Measurements from ENCODE around the gene HSD17B1. TPM values are rescaled to one million over a fixed set of nuclear protein-coding genes. Genes with fewer than 3 reads are reported as not detected.

Gene HSD17B1
- total RNA-seq, 1 experiment from 2014 or later = 1.5 TPM

DNA sequence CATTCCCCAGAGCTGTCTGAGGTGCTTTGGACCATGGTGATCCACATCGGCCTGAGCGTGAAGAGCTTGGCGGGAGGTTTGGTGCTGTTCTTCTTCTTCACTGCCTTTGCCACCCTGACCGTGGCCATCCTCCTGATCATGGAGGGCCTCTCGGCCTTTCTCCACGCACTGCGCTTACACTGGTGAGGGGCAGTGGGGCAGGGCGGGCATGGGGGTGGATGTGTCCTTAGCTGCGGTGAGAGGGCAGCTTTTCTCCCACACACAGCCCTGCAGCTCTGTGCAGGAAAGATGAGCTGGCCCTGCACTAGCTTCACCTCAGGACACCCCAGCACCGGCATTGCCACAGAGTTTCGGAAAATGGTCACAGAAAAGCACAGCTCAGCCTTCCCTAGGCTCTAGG, 38.4 kb upstream of the HSD17B1 start:
- Histone ChIP-seq H3K9me2 (replicated peaks; ENCODE audit: low read length) (no peaks in the 10 kb centered on the region), H3K4me1 (ENCODE audit: insufficient read depth, low read length) (peaks cover 8% of the 10 kb centered on the region), H2AFZ (ENCODE audit: low read length) (no peak overlapping the region), H3K4me3 (ENCODE audit: low read length) (no peak overlapping the region), H3K27ac (ENCODE audit: low read length) (no peak overlapping the region), H3K27me3 (ENCODE audit: low read length) (no peaks in the 10 kb centered on the region), H3K9ac (ENCODE audit: low read length) (no peak overlapping the region), H3K79me2 (ENCODE audit: low read length) (no peaks in the 10 kb centered on the region), H3K4me2 (ENCODE audit: low read length) (no peak overlapping the region), H3K9me3 (ENCODE audit: low read length) (no peaks in the 10 kb centered on the region), H4K20me1 (ENCODE audit: low read length) (no peaks in the 10 kb centered on the region), H3K36me3 (ENCODE audit: low read depth, low read length) (no peaks in the 10 kb centered on the region; the same call in 1 of the 2 replicates), H3F3A (ENCODE audit: low read length, unreplicated experiment) (no peaks in the 10 kb centered on the region)
- POLR2A ChIA-PET (ENCODE audit: unreplicated experiment) = no interaction called here
- intact Hi-C loops (cut with micrococcal nuclease) = no loop called here
- CTCF ChIA-PET = no interaction called here
- no peak for ATAC-seq
- TF ChIP-seq CTCF (conservative IDR thresholded peaks at IDR 0.05; ENCODE audit: low read depth, low read length) (no peak), EZH2 (IDR thresholded peaks at IDR 0.05; ENCODE audit: low read length, unreplicated experiment) (no peak)
- DNase-seq = no peak
- BruUV-seq (replicated peaks) = no TSS peak

DNA sequence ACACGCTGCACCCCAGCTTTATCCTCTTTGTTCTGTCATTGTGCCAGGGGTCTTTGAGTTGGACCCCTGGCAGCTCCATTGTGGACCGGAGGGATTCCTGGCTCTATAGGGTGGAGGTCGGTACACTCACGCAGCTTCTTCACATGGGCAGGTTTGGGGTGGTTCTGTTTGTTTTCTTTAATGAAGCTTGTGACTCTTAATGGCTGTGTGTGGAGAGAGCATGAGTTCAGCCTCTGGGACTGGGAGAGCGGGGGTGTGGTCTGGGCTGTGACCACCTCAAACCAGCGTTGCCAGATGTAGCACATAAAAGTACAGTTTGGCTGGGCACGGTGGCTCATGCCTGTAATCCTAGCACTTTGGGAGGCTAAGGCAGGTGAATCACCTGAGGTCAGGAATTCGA, 37.9 kb upstream of the HSD17B1 start:
- ATAC-seq (no peak), DNase-seq (no peak)
- Histone ChIP-seq H3K27me3 (ENCODE audit: low read length) (no peaks in the 10 kb centered on the region), H3K9ac (ENCODE audit: low read length) (no peak overlapping the region), H3K4me2 (ENCODE audit: low read length) (no peak overlapping the region), H3K27ac (ENCODE audit: low read length) (no peak overlapping the region), H4K20me1 (ENCODE audit: low read length) (no peaks in the 10 kb centered on the region), H3K4me3 (ENCODE audit: low read length) (no peak overlapping the region), H3K9me3 (ENCODE audit: low read length) (no peaks in the 10 kb centered on the region), H3K4me1 (ENCODE audit: insufficient read depth, low read length) (peaks cover 14% of the 10 kb centered on the region), H3K36me3 (ENCODE audit: low read depth, low read length) (no peaks in the 10 kb centered on the region; the same call in 1 of the 2 replicates), H3F3A (ENCODE audit: low read length, unreplicated experiment) (no peaks in the 10 kb centered on the region), H3K79me2 (ENCODE audit: low read length) (no peaks in the 10 kb centered on the region), H2AFZ (ENCODE audit: low read length) (no peak overlapping the region), H3K9me2 (replicated peaks; ENCODE audit: low read length) (no peaks in the 10 kb centered on the region)
- no TSS peak for BruUV-seq (replicated peaks)
- ChIA-PET POLR2A (ENCODE audit: unreplicated experiment) (no interaction called here), CTCF (no interaction called here)
- no peak for TF ChIP-seq EZH2phosphoT487 (IDR thresholded peaks at IDR 0.05; ENCODE audit: borderline replicate concordance, low read length)
- no peak for TF ChIP-seq CTCF (conservative IDR thresholded peaks at IDR 0.05; ENCODE audit: low read depth, low read length)
- no peak for TF ChIP-seq EZH2 (IDR thresholded peaks at IDR 0.05; ENCODE audit: low read length, unreplicated experiment)
- intact Hi-C loops (cut with micrococcal nuclease) = no loop called here

- ChIA-PET POLR2A (ENCODE audit: unreplicated experiment) (no interaction called here), CTCF (no interaction called here)
- TF ChIP-seq CTCF (conservative IDR thresholded peaks at IDR 0.05; ENCODE audit: low read depth, low read length) (no peak), EZH2phosphoT487 (IDR thresholded peaks at IDR 0.05; ENCODE audit: borderline replicate concordance, low read length) (no peak), EZH2 (IDR thresholded peaks at IDR 0.05; ENCODE audit: low read length, unreplicated experiment) (no peak)
- peaks cover 30% of the 10 kb centered on the region for H3K4me1 ChIP-seq (ENCODE audit: insufficient read depth, low read length)
- no peak overlapping the region for H2AFZ ChIP-seq (ENCODE audit: low read length)
- DNase-seq = no peak
- H3K9me2 ChIP-seq (replicated peaks; ENCODE audit: low read length) = no peaks in the 10 kb centered on the region
- intact Hi-C loops (cut with micrococcal nuclease) = no loop called here
- H3K79me2 ChIP-seq (ENCODE audit: low read length) = no peaks in the 10 kb centered on the region
- H3K9me3 ChIP-seq (ENCODE audit: low read length) = no peaks in the 10 kb centered on the region
- H3K4me2 ChIP-seq (ENCODE audit: low read length) = no peak overlapping the region
- no peak for ATAC-seq
- no TSS peak for BruUV-seq (replicated peaks)
- H4K20me1 ChIP-seq (ENCODE audit: low read length) = no peaks in the 10 kb centered on the region
- no peak overlapping the region for H3K9ac ChIP-seq (ENCODE audit: low read length)
- no peak overlapping the region for H3K27ac ChIP-seq (ENCODE audit: low read length)
- H3K27me3 ChIP-seq (ENCODE audit: low read length) = no peaks in the 10 kb centered on the region
- H3K4me3 ChIP-seq (ENCODE audit: low read length) = no peak overlapping the region
- H3K36me3 ChIP-seq (ENCODE audit: low read depth, low read length) = no peaks in the 10 kb centered on the region; the same call in 1 of the 2 replicates
- H3F3A ChIP-seq (ENCODE audit: low read length, unreplicated experiment) = no peaks in the 10 kb centered on the region
Measured at GRCh38 chr17:42517516-42517915, 35.2 kb upstream of the HSD17B1 start.

Measured in PC-3 (cell line).